ENCODE data around the gene F11. TPM values are rescaled to one million over a fixed set of nuclear protein-coding genes. Genes with fewer than 3 reads are reported as not detected.

Gene F11
- total RNA-seq, 1 donor from 2014 or later: 0.31 TPM

GRCh38 chr4:186283311-186283710 lies 17.3 kb downstream of the F11 start:
- Mint-ChIP-seq H3K36me3 (ENCODE audit: low read depth, unreplicated experiment) (no peaks in the 10 kb centered on the region), H3K9me3 (ENCODE audit: unreplicated experiment) (no peaks in the 10 kb centered on the region), H3K27ac (ENCODE audit: unreplicated experiment) (no peak overlapping the region), H3K4me1 (ENCODE audit: unreplicated experiment) (peaks cover 3% of the 10 kb centered on the region), H3K27me3 (ENCODE audit: unreplicated experiment) (no peaks in the 10 kb centered on the region), H3K4me3 (ENCODE audit: unreplicated experiment) (no peak overlapping the region)
- TF ChIP-seq, protein P1, sequence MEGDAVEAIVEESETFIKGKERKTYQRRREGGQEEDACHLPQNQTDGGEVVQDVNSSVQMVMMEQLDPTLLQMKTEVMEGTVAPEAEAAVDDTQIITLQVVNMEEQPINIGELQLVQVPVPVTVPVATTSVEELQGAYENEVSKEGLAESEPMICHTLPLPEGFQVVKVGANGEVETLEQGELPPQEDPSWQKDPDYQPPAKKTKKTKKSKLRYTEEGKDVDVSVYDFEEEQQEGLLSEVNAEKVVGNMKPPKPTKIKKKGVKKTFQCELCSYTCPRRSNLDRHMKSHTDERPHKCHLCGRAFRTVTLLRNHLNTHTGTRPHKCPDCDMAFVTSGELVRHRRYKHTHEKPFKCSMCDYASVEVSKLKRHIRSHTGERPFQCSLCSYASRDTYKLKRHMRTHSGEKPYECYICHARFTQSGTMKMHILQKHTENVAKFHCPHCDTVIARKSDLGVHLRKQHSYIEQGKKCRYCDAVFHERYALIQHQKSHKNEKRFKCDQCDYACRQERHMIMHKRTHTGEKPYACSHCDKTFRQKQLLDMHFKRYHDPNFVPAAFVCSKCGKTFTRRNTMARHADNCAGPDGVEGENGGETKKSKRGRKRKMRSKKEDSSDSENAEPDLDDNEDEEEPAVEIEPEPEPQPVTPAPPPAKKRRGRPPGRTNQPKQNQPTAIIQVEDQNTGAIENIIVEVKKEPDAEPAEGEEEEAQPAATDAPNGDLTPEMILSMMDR (IDR thresholded peaks at IDR 0.05; ENCODE audit: unreplicated experiment): no peak
- DNase-seq (ENCODE audit: low spot score): no peak

- Mint-ChIP-seq H3K27ac (ENCODE audit: unreplicated experiment) (no peak overlapping the region), H3K4me1 (ENCODE audit: unreplicated experiment) (no peaks in the 10 kb centered on the region), H3K4me3 (ENCODE audit: unreplicated experiment) (no peak overlapping the region), H3K9me3 (ENCODE audit: unreplicated experiment) (no peaks in the 10 kb centered on the region), H3K36me3 (ENCODE audit: low read depth, unreplicated experiment) (no peaks in the 10 kb centered on the region), H3K27me3 (ENCODE audit: unreplicated experiment) (no peaks in the 10 kb centered on the region)
- TF ChIP-seq, protein P1 (IDR thresholded peaks at IDR 0.05; ENCODE audit: unreplicated experiment): no peak
- no peak for DNase-seq (ENCODE audit: low spot score)
These were observed 19.2 kb downstream of the F11 start for GRCh38 chr4:186285147-186285546.

DNA sequence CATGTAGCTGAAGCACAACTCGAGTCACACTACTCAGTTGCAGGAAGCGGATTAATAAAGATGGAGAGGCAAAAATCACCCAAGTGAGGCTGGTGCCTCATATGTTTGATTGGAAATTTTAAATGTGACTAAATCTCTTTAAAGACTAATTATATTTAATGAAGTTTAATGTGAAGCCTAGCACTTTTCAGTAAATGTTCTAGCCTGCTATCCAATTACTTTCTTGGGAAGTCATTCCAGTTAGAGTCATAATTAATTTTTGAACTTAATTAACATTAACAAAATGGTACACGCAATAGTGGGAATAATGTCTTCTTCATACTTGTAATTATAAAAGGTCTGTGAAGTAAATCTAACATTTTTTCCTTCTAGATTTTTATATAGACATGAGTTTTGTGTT lies 20.6 kb downstream of the F11 start:
- Mint-ChIP-seq H3K27me3 (ENCODE audit: unreplicated experiment) (no peaks in the 10 kb centered on the region), H3K27ac (ENCODE audit: unreplicated experiment) (no peak overlapping the region), H3K36me3 (ENCODE audit: low read depth, unreplicated experiment) (no peaks in the 10 kb centered on the region), H3K4me1 (ENCODE audit: unreplicated experiment) (no peaks in the 10 kb centered on the region), H3K4me3 (ENCODE audit: unreplicated experiment) (no peak overlapping the region), H3K9me3 (ENCODE audit: unreplicated experiment) (no peaks in the 10 kb centered on the region)
- TF ChIP-seq, protein P1 (IDR thresholded peaks at IDR 0.05; ENCODE audit: unreplicated experiment): no peak
- no peak for DNase-seq (ENCODE audit: low spot score)

GRCh38 chr4:186291256-186291890 lies 25.4 kb downstream of the F11 start:
- Mint-ChIP-seq H3K4me1 (ENCODE audit: unreplicated experiment) (no peaks in the 10 kb centered on the region), H3K9me3 (ENCODE audit: unreplicated experiment) (no peaks in the 10 kb centered on the region), H3K27me3 (ENCODE audit: unreplicated experiment) (no peaks in the 10 kb centered on the region), H3K36me3 (ENCODE audit: low read depth, unreplicated experiment) (no peaks in the 10 kb centered on the region), H3K27ac (ENCODE audit: unreplicated experiment) (no peak overlapping the region), H3K4me3 (ENCODE audit: unreplicated experiment) (no peak overlapping the region)
- TF ChIP-seq, protein P1 (IDR thresholded peaks at IDR 0.05; ENCODE audit: unreplicated experiment): no peak
- DNase-seq (ENCODE audit: low spot score): no peak

DNA sequence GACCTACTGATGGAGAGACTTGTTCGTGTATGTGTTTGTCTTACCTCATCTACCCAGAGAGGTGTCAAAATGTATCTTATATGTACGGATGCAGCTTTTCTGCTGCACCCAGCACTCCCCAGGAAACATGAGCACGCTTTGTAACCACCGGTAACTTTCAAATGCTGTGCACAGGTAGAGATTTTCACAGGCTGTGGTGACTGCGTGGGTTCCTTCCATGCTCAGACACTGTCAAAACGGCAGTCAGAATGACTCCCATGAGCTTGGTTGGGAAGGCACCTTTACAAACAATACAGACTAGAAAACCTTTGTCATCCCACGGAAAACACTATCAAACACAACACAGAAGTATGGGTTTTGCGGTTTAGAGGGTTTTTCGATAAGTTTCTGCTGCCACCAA lies 28.2 kb downstream of the F11 start:
- peaks cover 3% of the 10 kb centered on the region for H3K4me1 Mint-ChIP-seq (ENCODE audit: unreplicated experiment)
- H3K27me3 Mint-ChIP-seq (ENCODE audit: unreplicated experiment): peaks cover 2% of the 10 kb centered on the region
- no peaks in the 10 kb centered on the region for H3K9me3 Mint-ChIP-seq (ENCODE audit: unreplicated experiment)
- no peak overlapping the region for H3K4me3 Mint-ChIP-seq (ENCODE audit: unreplicated experiment)
- H3K27ac Mint-ChIP-seq (ENCODE audit: unreplicated experiment): no peak overlapping the region
- no peaks in the 10 kb centered on the region for H3K36me3 Mint-ChIP-seq (ENCODE audit: low read depth, unreplicated experiment)
- DNase-seq (ENCODE audit: low spot score): no peak
- TF ChIP-seq, protein P1 (IDR thresholded peaks at IDR 0.05; ENCODE audit: unreplicated experiment): no peak

All from endothelial cell (in vitro differentiated cells).